Endothelial cell of umbilical vein (primary cell): ENCODE results near the gene CACTIN. TPM values are rescaled to one million over a fixed set of nuclear protein-coding genes. Genes with fewer than 3 reads are reported as not detected.

ENCODE experiments used
- BruUV-seq: library from RNA; stranded (reverse); fragments of 400-500 nt; replicated peaks from 2 replicates; lab custom pipeline; 2021; lab: Mats Ljungman, UMichigan
- CTCF ChIA-PET: fragments of 300-600, 350-600 bp; sonication (Branson Sonifier 250); formaldehyde crosslinking; loops from one replicate; lab custom pipeline; 2021; ENCODE audit warnings: antibody characterized with exemption, inconsistent platforms; lab: Charles Lee
- POLR2A ChIA-PET: fragments of 300-600, 350-600 bp; sonication (Branson Sonifier 250); formaldehyde crosslinking; loops from one replicate; lab custom pipeline; 2021; ENCODE audit warnings: antibody characterized with exemption, inconsistent platforms; lab: Charles Lee
- DNase-seq: peaks from one replicate; pipeline ENCODE4 v3.0.0-alpha.2; 2011; ENCODE audit warnings: low read depth, low spot score
- FAIRE-seq: peaks from 2 replicates; lab custom pipeline; 2011; peaks lifted over from hg19 to GRCh38; lab: Jason Lieb, UNC
- H2AFZ ChIP-seq: 2 replicates; pipeline ENCODE4 v1.6.0; 2012; ENCODE audit warnings: low read depth, low read length, control low read depth, inconsistent platforms
- H3K27ac ChIP-seq: 2 replicates; pipeline ENCODE4 v1.5.1; 2011; ENCODE audit warnings: low read depth, mild to moderate bottlenecking, control low read depth, low read length, moderate library complexity; ENCODE audit not compliant: insufficient read depth
- H3K27me3 ChIP-seq, 2 experiments: 2 replicates each; pipeline versions ENCODE4 v1.6.0 to v1.6.1; 2011; ENCODE audit warnings: low read length in 2 of 2, mixed read lengths in 1 of 2; ENCODE audit not compliant: control insufficient read depth in 2 of 2, insufficient read depth in 2 of 2
- H3K36me3 ChIP-seq, 2 experiments: 2 replicates in 1 of 2; 3 replicates in 1 of 2; pipeline ENCODE4 v1.5.1; 2011; ENCODE audit warnings: low read length in 2 of 2, mild to moderate bottlenecking in 1 of 2, moderate library complexity in 1 of 2; ENCODE audit not compliant: control insufficient read depth in 2 of 2, insufficient read depth in 2 of 2; ENCODE audit errors: extremely low read depth in 1 of 2
- H3K4me1 ChIP-seq: 3 replicates; pipeline ENCODE4 v1.5.1; 2011; ENCODE audit warnings: mild to moderate bottlenecking, low read length; ENCODE audit not compliant: control insufficient read depth, insufficient read depth; ENCODE audit errors: extremely low read depth
- H3K4me2 ChIP-seq: 2 replicates; pipeline ENCODE4 v1.6.1; 2011; ENCODE audit warnings: low read length, control low read depth, mixed read lengths; ENCODE audit not compliant: insufficient read depth
- H3K4me3 ChIP-seq, 3 experiments: fragments of 200-600 bp in 1 of 3; sonication (generic), shearing (Covaris generic) in 1 of 3; replicated peaks in 1 of 3; 2 replicates each; pipeline ENCODE4 v1.5.1; 2011 to 2016; ENCODE audit warnings: control low read depth in 3 of 3, low read length in 3 of 3, mild to moderate bottlenecking in 2 of 3, inconsistent platforms in 1 of 3, low read depth in 1 of 3, moderate library complexity in 1 of 3; ENCODE audit not compliant: insufficient read depth in 1 of 3
- H3K79me2 ChIP-seq: 2 replicates; pipeline ENCODE4 v1.6.0; 2012; ENCODE audit warnings: low read length, inconsistent platforms; ENCODE audit not compliant: control insufficient read depth, insufficient read depth
- H3K9ac ChIP-seq: replicated peaks from 2 replicates; pipeline ENCODE3; 2011; ENCODE audit warnings: low read length, control low read depth; ENCODE audit not compliant: insufficient read depth; ENCODE audit errors: extremely low read depth
- H3K9me1 ChIP-seq: replicated peaks from 3 replicates; pipeline ENCODE4 v1.6.0; 2011; ENCODE audit warnings: mild to moderate bottlenecking, low read length; ENCODE audit not compliant: control insufficient read depth, insufficient read depth; ENCODE audit errors: extremely low read depth
- H3K9me3 ChIP-seq: replicated peaks from 2 replicates; pipeline ENCODE4 v1.5.1; 2012; ENCODE audit warnings: low read length, inconsistent platforms; ENCODE audit not compliant: control insufficient read depth, insufficient read depth
- H4K20me1 ChIP-seq: replicated peaks from 2 replicates; pipeline ENCODE3; 2011; ENCODE audit warnings: mild to moderate bottlenecking, low read length; ENCODE audit not compliant: control insufficient read depth, insufficient read depth; ENCODE audit errors: extremely low read depth
- EZH2 ChIP-seq: IDR thresholded peaks from 2 replicates; pipeline ENCODE4 v1.6.1; 2012; ENCODE audit warnings: borderline replicate concordance, low read depth, mild to moderate bottlenecking, moderate library complexity, low read length, inconsistent platforms; ENCODE audit not compliant: severe bottlenecking
- FOS ChIP-seq: IDR thresholded peaks from 2 replicates; pipeline ENCODE4 v1.6.1; 2011; ENCODE audit warnings: mild to moderate bottlenecking, low read length, moderate library complexity, borderline replicate concordance; ENCODE audit not compliant: insufficient read depth
- GATA2 ChIP-seq: IDR thresholded peaks from 2 replicates; pipeline ENCODE4 v1.7.0; 2011; ENCODE audit warnings: low read depth, mild to moderate bottlenecking, moderate library complexity, mixed read lengths, low read length; ENCODE audit not compliant: insufficient read length, insufficient read depth
- JUN ChIP-seq: IDR thresholded peaks from 2 replicates; pipeline ENCODE4 v1.6.1; 2011; ENCODE audit warnings: borderline replicate concordance, low read depth; ENCODE audit not compliant: insufficient read length, insufficient read depth
- MYC ChIP-seq: IDR thresholded peaks from one replicate; pipeline ENCODE4 v1.6.1; 2011; ENCODE audit warnings: mild to moderate bottlenecking, low read depth, low read length
- POLR2A ChIP-seq: IDR thresholded peaks from 2 replicates; pipeline ENCODE4 v1.6.1; 2012; ENCODE audit warnings: low read depth, mild to moderate bottlenecking, control low read depth, low read length
- POLR2AphosphoS5 ChIP-seq: IDR thresholded peaks from 2 replicates; pipeline ENCODE4 v1.6.1; 2012; ENCODE audit warnings: low read depth, mild to moderate bottlenecking, control low read depth, low read length, moderate library complexity; ENCODE audit not compliant: insufficient read depth
- dilution Hi-C: fragments of 300-500 bp; cut with MboI; formaldehyde crosslinking; loops from one replicate; pipeline ENCODE4 v1.15.0; 2019; ENCODE audit warnings: low sequenced_read_pairs; ENCODE audit not compliant: extremely low pct_ligation_motif_present
- intact Hi-C: fragments of 100-400 bp; cut with micrococcal nuclease; formaldehyde crosslinking; loops from one replicate; pipeline ENCODE4 v1.10.0; 2022
- polyA plus RNA-seq, 4 experiments: library from polyadenylated mRNA; depleted of rRNA in 3 of 4; stranded (reverse) in 3 of 4; unstranded in 1 of 4; fragments of >200 nt; gene quantifications; 2 replicates each; pipeline versions ENCODE4 v1.2.1 to v1.2.3, GENCODE V29; 2011 to 2012; ENCODE audit warnings: missing spikeins in 1 of 4
- total RNA-seq: library from RNA; stranded (reverse); gene quantifications from 2 replicates; pipeline ENCODE4 v1.2.3, GENCODE V29; 2021
- TF ChIP-seq, protein P1 (sequence below): IDR thresholded peaks from 2 replicates; pipeline ENCODE4 v1.6.1; 2011; ENCODE audit not compliant: insufficient read depth, insufficient read length
- TF ChIP-seq, protein P2 (sequence below), 2 donors: IDR thresholded peaks; 1 replicate in 1 of 2; 2 replicates in 1 of 2; pipeline ENCODE4 v1.5.1; 2011; ENCODE audit warnings: low read length in 2 of 2, mild to moderate bottlenecking in 2 of 2, moderate library complexity in 2 of 2, control low read depth in 1 of 2, inconsistent platforms in 1 of 2, low read depth in 1 of 2; ENCODE audit not compliant: insufficient read depth in 1 of 2; ENCODE audit errors: extremely low read depth in 1 of 2

The CACTIN gene
- total and polyA plus RNA-seq, 2 donors (not counting 3 experiments of a cell fraction or from before 2014, with no cell fraction given) = 29.7 to 36.1 TPM

DNA sequence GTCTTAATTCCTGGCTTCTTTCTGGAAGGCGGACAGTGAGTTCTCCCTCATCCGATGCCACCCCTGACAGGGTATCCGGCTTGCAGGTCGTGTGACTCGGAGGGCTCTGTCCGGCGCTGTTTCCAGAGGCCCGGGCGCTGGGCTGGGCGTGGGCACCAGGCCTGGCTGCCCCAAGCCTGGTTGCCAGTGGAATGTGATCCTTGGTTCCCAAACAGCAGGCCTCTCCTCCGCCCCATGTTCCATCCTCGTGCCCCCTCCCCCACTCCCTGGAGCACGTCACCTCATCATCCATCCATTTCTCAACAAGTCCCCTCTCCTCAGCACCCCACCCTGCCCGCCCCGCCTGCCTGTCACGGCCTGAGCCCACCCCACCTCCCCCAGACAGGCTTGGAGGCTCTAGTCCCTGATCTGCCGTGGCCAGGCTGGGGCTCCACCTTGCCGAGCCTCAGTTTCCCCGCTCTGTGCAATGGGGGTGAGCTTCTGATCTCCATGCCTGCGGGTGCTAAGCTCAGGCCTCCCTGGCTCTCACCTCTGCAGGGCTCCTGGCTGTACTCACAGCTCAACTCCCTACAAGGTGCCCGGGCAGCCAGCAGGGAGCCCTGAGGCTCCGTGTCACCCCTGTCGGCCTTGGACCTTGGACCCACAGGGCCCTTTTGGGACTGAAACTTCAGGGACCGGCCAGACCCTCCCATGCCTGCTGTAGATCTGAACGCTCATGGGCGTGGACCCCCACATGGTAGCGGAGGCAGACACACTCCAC lies 22.2 kb downstream of the CACTIN start:
- no peaks in the 10 kb centered on the region for H3K27me3 ChIP-seq
- no peaks in the 10 kb centered on the region for H3K36me3 ChIP-seq
- TF ChIP-seq GATA2 (no peak), POLR2AphosphoS5 (no peak), MYC (no peak), EZH2 (no peak), POLR2A (no peak), JUN (no peak), FOS (no peak)
- TF ChIP-seq, protein P1, sequence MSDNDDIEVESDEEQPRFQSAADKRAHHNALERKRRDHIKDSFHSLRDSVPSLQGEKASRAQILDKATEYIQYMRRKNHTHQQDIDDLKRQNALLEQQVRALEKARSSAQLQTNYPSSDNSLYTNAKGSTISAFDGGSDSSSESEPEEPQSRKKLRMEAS = no peak
- TF ChIP-seq, protein P2, sequence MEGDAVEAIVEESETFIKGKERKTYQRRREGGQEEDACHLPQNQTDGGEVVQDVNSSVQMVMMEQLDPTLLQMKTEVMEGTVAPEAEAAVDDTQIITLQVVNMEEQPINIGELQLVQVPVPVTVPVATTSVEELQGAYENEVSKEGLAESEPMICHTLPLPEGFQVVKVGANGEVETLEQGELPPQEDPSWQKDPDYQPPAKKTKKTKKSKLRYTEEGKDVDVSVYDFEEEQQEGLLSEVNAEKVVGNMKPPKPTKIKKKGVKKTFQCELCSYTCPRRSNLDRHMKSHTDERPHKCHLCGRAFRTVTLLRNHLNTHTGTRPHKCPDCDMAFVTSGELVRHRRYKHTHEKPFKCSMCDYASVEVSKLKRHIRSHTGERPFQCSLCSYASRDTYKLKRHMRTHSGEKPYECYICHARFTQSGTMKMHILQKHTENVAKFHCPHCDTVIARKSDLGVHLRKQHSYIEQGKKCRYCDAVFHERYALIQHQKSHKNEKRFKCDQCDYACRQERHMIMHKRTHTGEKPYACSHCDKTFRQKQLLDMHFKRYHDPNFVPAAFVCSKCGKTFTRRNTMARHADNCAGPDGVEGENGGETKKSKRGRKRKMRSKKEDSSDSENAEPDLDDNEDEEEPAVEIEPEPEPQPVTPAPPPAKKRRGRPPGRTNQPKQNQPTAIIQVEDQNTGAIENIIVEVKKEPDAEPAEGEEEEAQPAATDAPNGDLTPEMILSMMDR (IDR thresholded peaks at IDR 0.05; ENCODE audit: extremely low read depth in 1 of 2, insufficient read depth in 1 of 2, low read depth in 1 of 2, low read length in 2 of 2) = no peak
- H3K9me1 ChIP-seq = no peaks in the 10 kb centered on the region
- DNase-seq (no peak), FAIRE-seq (no peak)
- ChIA-PET CTCF (no interaction called here), POLR2A (no interaction called here)
- intact Hi-C loops (no loop called here), dilution Hi-C loops (no loop called here)
- H3K4me1 ChIP-seq = peaks cover 23% of the 10 kb centered on the region
- no peak overlapping the region for H2AFZ ChIP-seq
- H3K79me2 ChIP-seq = no peaks in the 10 kb centered on the region
- no peak overlapping the region for H3K4me3 ChIP-seq
- BruUV-seq = no TSS peak
- no peak overlapping the region for H3K9ac ChIP-seq
- H3K4me2 ChIP-seq = no peak overlapping the region
- H3K27ac ChIP-seq = no peak overlapping the region
- H4K20me1 ChIP-seq = no peaks in the 10 kb centered on the region
- no peaks in the 10 kb centered on the region for H3K9me3 ChIP-seq
